Uterus (tissue), 2 donors: ENCODE measurements around the gene GRHL3.

ENCODE experiments used
- CTCF ChIP-seq, 4 experiments: fragments of 200-600 bp in 2 of 4; fragments of 450-650 bp in 2 of 4; sonication (generic) in 2 of 4; IDR thresholded peaks; one replicate each; pipeline ENCODE4 v1.5.1; 2016 to 2019; ENCODE audit warnings: antibody characterized with exemption in 4 of 4, mild to moderate bottlenecking in 2 of 4, moderate library complexity in 1 of 4
- POLR2A ChIP-seq, 2 donors: fragments of 450-650 bp; IDR thresholded peaks; one replicate each; pipeline ENCODE4 v1.6.1; 2016; ENCODE audit warnings: antibody characterized with exemption in 2 of 2, mild to moderate bottlenecking in 1 of 2, moderate library complexity in 1 of 2

- no peak for TF ChIP-seq CTCF (IDR thresholded peaks at IDR 0.05)
- no peak for TF ChIP-seq POLR2A (IDR thresholded peaks at IDR 0.05)
Measured at GRCh38 chr1:24392604-24392946, 73.4 kb downstream of the GRHL3 start.
